Ovary (tissue), 3 donors: Measurements from ENCODE around the gene CACNA2D3.

Experiments used
- CTCF ChIP-seq, 3 donors: fragments of 450-650 bp in 2 of 3; fragments of 200-600 bp in 1 of 3; IDR thresholded peaks; one replicate each; pipeline versions ENCODE4 v1.5.1 to v1.8.0; 2016 to 2022; ENCODE audit warnings: antibody characterized with exemption in 3 of 3, mild to moderate bottlenecking in 1 of 3
- EP300 ChIP-seq: sonication (generic); formaldehyde crosslinking; IDR thresholded peaks from one replicate; pipeline ENCODE4 v1.6.1; 2017; ENCODE audit warnings: antibody characterized with exemption
- POLR2A ChIP-seq: fragments of 450-650 bp; IDR thresholded peaks from one replicate; pipeline ENCODE4 v1.6.1; 2017; ENCODE audit warnings: antibody characterized with exemption, mild to moderate bottlenecking, moderate library complexity
- donor health status: DM: no; HTN: no; CAD: no.

- TF ChIP-seq EP300 = no peak
- TF ChIP-seq POLR2A = no peak
- no peak for TF ChIP-seq CTCF (IDR thresholded peaks at IDR 0.05)
These were observed 863.5 kb downstream of the CACNA2D3 start for GRCh38 chr3:54985856-54986255.
